SK-N-SH (cell line): Measurements from ENCODE around the gene LMF1. TPM values are rescaled to one million over a fixed set of nuclear protein-coding genes. Genes with fewer than 3 reads are reported as not detected.

Source experiments
- CTCF ChIA-PET: fragments of 300-600, 350-600 bp; formaldehyde crosslinking; extraction: SDS; loops from one replicate; lab custom pipeline; 2021; lab: Yijun Ruan, JAX
- POLR2A ChIA-PET: fragments of 350-600 bp; sonication (Branson Sonifier 250); formaldehyde crosslinking; extraction: SDS; loops from one replicate; lab custom pipeline; 2020; ENCODE audit warnings: antibody characterized with exemption, inconsistent platforms; lab: Yijun Ruan, JAX
- DNase-seq: peaks from one replicate; pipeline ENCODE4 v3.0.0; 2012
- H2AFZ ChIP-seq: fragments of 200-600 bp; sonication (generic); 2 replicates; pipeline ENCODE4 v1.8.1; 2016; ENCODE audit warnings: antibody characterized with exemption, mild to moderate bottlenecking, low read depth
- H3F3A ChIP-seq: fragments of 200-600 bp; sonication (generic); replicated peaks from 2 replicates; pipeline ENCODE3; 2016; ENCODE audit warnings: antibody characterized with exemption, mild to moderate bottlenecking; ENCODE audit not compliant: insufficient read depth
- H3K27ac ChIP-seq, 2 experiments: fragments of 200-500 bp in 1 of 2; fragments of 200-600 bp in 1 of 2; sonication (Bioruptor generic) in 1 of 2; sonication (generic), shearing (Covaris generic) in 1 of 2; 2 replicates each; pipeline versions ENCODE4 v1.5.1 to v1.6.1; 2014 to 2016; ENCODE audit warnings: low read depth in 2 of 2, inconsistent platforms in 1 of 2, low read length in 1 of 2, mild to moderate bottlenecking in 1 of 2, mixed read lengths in 1 of 2
- H3K27me3 ChIP-seq: fragments of 200-600 bp; sonication (generic), shearing (Covaris generic); 2 replicates; pipeline ENCODE4 v1.6.1; 2016; ENCODE audit warnings: mixed run types; ENCODE audit not compliant: insufficient read depth
- H3K36me3 ChIP-seq, 2 experiments: fragments of 200-500 bp in 1 of 2; fragments of 200-600 bp in 1 of 2; sonication (Bioruptor generic) in 1 of 2; sonication (generic) in 1 of 2; replicated peaks in 1 of 2; 2 replicates each; pipeline versions ENCODE3 to v1.5.1; 2014 to 2016; ENCODE audit warnings: low read length in 1 of 2, mild to moderate bottlenecking in 1 of 2; ENCODE audit not compliant: insufficient read depth in 2 of 2, control insufficient read depth in 1 of 2
- H3K4me1 ChIP-seq, 2 experiments: fragments of 200-500 bp in 1 of 2; fragments of 200-600 bp in 1 of 2; sonication (Bioruptor generic) in 1 of 2; sonication (generic), shearing (Covaris generic) in 1 of 2; 2 replicates each; pipeline versions ENCODE4 v1.5.1 to v1.6.1; 2014 to 2016; ENCODE audit warnings: low read depth in 1 of 2, low read length in 1 of 2, mixed run types in 1 of 2; ENCODE audit not compliant: insufficient read depth in 2 of 2, control insufficient read depth in 1 of 2
- H3K4me2 ChIP-seq: fragments of 200-600 bp; sonication (generic), shearing (Covaris generic); 2 replicates; pipeline ENCODE4 v1.6.1; 2017; ENCODE audit warnings: mixed run types
- H3K4me3 ChIP-seq, 2 experiments: fragments of 200-500 bp in 1 of 2; fragments of 200-600 bp in 1 of 2; sonication (Bioruptor generic) in 1 of 2; sonication (generic), shearing (Covaris generic) in 1 of 2; 2 replicates each; pipeline versions ENCODE4 v1.5.1 to v1.8.1; 2014 to 2016; ENCODE audit warnings: low read depth in 2 of 2, inconsistent platforms in 1 of 2, low read length in 1 of 2, mild to moderate bottlenecking in 1 of 2, mixed read lengths in 1 of 2, moderate library complexity in 1 of 2
- H3K79me2 ChIP-seq: fragments of 200-600 bp; sonication (generic); 2 replicates; pipeline ENCODE4 v1.8.1; 2017; ENCODE audit warnings: mild to moderate bottlenecking; ENCODE audit not compliant: insufficient read depth
- H3K9ac ChIP-seq: fragments of 200-600 bp; sonication (generic); 2 replicates; pipeline ENCODE4 v1.6.1; 2017; ENCODE audit warnings: mixed run types
- H3K9me2 ChIP-seq: fragments of 200-600 bp; sonication (generic); 2 replicates; pipeline ENCODE4 v1.6.1; 2017; ENCODE audit warnings: mixed run types
- H3K9me3 ChIP-seq: fragments of 200-600 bp; sonication (generic); 2 replicates; pipeline ENCODE4 v1.6.1; 2017; ENCODE audit warnings: mixed run types, mild to moderate bottlenecking, moderate library complexity
- H4K20me1 ChIP-seq: fragments of 200-600 bp; sonication (generic); 2 replicates; pipeline ENCODE4 v1.6.1; 2017; ENCODE audit warnings: mild to moderate bottlenecking, mixed run types; ENCODE audit not compliant: insufficient read depth
- EZH2phosphoT487 ChIP-seq: fragments of 200-600 bp; sonication (generic); IDR thresholded peaks from 2 replicates; pipeline ENCODE4 v1.6.1; 2017; ENCODE audit warnings: low read depth, mixed run types, mild to moderate bottlenecking, antibody characterized with exemption, moderate library complexity, borderline replicate concordance
- FOXJ3 ChIP-seq: sonication (generic); formaldehyde crosslinking; IDR thresholded peaks from 2 replicates; pipeline ENCODE4 v1.5.1; 2020; ENCODE audit warnings: mild to moderate bottlenecking, missing genetic modification reagents
- GABPA ChIP-seq: IDR thresholded peaks from 2 replicates; pipeline ENCODE4 v1.4.0; 2012; ENCODE audit warnings: low read depth, mild to moderate bottlenecking
- NRF1 ChIP-seq: IDR thresholded peaks from 2 replicates; pipeline ENCODE4 v1.6.1; 2012; ENCODE audit warnings: low read depth, mild to moderate bottlenecking, low read length
- TCF12 ChIP-seq: IDR thresholded peaks from 2 replicates; pipeline ENCODE4 v1.4.0; 2012
- TEAD4 ChIP-seq: IDR thresholded peaks from 2 replicates; pipeline ENCODE4 v1.4.0; 2012; ENCODE audit warnings: mild to moderate bottlenecking, borderline replicate concordance; ENCODE audit not compliant: insufficient read depth
- WGBS: methylation state at CpG from one replicate; pipeline ENCODE4 v1.1.6; 2017; ENCODE audit warnings: low lambda C conversion rate; 5-methylcytosine and 5-hydroxymethylcytosine counted together
- polyA plus RNA-seq, 3 experiments: library from polyadenylated mRNA; depleted of rRNA; stranded (reverse); fragments of >200 nt; gene quantifications; 2 replicates each; pipeline ENCODE4 v1.2.3, GENCODE V29; 2012
- TF ChIP-seq, protein P1 (sequence below): IDR thresholded peaks from 2 replicates; pipeline ENCODE4 v1.4.0; 2012; ENCODE audit warnings: low read depth, borderline replicate concordance
- TF ChIP-seq, protein P2 (sequence below): fragments of 150-350 bp; IDR thresholded peaks from 2 replicates; pipeline ENCODE4 v1.6.1; 2016; ENCODE audit warnings: mild to moderate bottlenecking, low read depth, low read length
- TF ChIP-seq, protein P3 (sequence below): IDR thresholded peaks from 2 replicates; pipeline ENCODE4 v1.6.1; 2012; ENCODE audit warnings: mild to moderate bottlenecking, low read depth, low read length, moderate library complexity

Gene LMF1
- polyA plus RNA-seq, 1 of the 3 experiments (the other 2 are of a cell fraction): 5.7 TPM

DNA sequence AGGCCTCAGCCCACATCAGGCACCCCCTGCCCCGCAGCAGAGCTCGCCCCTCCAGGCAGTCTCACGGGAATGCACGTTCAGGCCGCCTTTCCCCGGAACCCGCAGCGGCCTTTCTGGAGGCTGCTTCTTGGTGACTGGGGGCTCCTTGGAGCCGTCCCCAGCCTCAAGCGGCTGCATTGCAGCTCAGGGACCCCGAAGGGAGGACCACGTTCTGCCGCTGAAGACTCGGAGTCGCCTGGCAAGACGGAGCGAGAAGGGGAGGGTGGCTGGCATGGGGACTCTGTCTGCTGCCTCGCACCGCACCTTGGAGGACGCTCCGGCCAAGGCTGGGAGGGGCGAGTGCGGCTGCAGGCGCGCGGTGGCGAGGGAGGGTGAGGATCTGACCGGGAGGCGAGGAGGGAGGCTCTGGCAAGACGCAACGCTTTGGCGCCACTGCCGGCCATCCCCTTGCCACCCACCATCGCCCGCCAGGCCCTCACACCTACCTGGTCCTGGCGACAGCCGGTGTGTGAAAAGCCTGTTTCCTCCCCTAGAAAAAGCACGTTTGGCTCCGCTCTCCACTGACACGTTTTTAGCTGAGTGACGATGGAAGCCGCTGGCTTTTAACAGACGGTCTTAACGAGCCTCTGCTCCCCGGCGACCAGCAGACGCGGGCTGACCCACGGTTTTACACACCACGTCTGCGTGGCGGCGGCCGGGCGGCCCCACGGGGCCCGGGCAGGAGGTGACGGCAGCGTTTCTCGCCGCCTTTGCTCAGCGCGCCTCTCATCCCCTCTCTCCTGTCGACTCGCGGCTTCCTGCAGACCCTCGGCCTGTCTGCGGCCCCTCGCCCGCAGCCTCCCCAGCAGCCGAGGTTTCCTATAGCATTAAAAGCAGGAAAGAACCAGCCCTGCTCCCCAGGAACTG, 153.5 kb downstream of the LMF1 start:
- H3K9me3 ChIP-seq: no peaks in the 10 kb centered on the region
- H3K4me2 ChIP-seq: no peak overlapping the region
- no peaks in the 10 kb centered on the region for H4K20me1 ChIP-seq
- no peak overlapping the region for H3K4me3 ChIP-seq
- peaks cover 45% of the 10 kb centered on the region for H3K27me3 ChIP-seq
- CTCF ChIA-PET: interaction anchor here (10.1 kb wide), 1 partner anchor 239 kb away, joined by 61 read pairs; no protein-coding TSS in a partner anchor
- H3K4me1 ChIP-seq: peaks cover 0 to 3% of the 10 kb centered on the region in 2 experiments; a peak in 1 of 4 replicates
- DNase-seq: no peak
- no peak overlapping the region for H3K9ac ChIP-seq
- TF ChIP-seq, protein P1, sequence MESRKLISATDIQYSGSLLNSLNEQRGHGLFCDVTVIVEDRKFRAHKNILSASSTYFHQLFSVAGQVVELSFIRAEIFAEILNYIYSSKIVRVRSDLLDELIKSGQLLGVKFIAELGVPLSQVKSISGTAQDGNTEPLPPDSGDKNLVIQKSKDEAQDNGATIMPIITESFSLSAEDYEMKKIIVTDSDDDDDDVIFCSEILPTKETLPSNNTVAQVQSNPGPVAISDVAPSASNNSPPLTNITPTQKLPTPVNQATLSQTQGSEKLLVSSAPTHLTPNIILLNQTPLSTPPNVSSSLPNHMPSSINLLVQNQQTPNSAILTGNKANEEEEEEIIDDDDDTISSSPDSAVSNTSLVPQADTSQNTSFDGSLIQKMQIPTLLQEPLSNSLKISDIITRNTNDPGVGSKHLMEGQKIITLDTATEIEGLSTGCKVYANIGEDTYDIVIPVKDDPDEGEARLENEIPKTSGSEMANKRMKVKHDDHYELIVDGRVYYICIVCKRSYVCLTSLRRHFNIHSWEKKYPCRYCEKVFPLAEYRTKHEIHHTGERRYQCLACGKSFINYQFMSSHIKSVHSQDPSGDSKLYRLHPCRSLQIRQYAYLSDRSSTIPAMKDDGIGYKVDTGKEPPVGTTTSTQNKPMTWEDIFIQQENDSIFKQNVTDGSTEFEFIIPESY: no peak
- TF ChIP-seq, protein P2, sequence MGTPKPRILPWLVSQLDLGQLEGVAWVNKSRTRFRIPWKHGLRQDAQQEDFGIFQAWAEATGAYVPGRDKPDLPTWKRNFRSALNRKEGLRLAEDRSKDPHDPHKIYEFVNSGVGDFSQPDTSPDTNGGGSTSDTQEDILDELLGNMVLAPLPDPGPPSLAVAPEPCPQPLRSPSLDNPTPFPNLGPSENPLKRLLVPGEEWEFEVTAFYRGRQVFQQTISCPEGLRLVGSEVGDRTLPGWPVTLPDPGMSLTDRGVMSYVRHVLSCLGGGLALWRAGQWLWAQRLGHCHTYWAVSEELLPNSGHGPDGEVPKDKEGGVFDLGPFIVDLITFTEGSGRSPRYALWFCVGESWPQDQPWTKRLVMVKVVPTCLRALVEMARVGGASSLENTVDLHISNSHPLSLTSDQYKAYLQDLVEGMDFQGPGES: no peak
- TF ChIP-seq, protein P3, sequence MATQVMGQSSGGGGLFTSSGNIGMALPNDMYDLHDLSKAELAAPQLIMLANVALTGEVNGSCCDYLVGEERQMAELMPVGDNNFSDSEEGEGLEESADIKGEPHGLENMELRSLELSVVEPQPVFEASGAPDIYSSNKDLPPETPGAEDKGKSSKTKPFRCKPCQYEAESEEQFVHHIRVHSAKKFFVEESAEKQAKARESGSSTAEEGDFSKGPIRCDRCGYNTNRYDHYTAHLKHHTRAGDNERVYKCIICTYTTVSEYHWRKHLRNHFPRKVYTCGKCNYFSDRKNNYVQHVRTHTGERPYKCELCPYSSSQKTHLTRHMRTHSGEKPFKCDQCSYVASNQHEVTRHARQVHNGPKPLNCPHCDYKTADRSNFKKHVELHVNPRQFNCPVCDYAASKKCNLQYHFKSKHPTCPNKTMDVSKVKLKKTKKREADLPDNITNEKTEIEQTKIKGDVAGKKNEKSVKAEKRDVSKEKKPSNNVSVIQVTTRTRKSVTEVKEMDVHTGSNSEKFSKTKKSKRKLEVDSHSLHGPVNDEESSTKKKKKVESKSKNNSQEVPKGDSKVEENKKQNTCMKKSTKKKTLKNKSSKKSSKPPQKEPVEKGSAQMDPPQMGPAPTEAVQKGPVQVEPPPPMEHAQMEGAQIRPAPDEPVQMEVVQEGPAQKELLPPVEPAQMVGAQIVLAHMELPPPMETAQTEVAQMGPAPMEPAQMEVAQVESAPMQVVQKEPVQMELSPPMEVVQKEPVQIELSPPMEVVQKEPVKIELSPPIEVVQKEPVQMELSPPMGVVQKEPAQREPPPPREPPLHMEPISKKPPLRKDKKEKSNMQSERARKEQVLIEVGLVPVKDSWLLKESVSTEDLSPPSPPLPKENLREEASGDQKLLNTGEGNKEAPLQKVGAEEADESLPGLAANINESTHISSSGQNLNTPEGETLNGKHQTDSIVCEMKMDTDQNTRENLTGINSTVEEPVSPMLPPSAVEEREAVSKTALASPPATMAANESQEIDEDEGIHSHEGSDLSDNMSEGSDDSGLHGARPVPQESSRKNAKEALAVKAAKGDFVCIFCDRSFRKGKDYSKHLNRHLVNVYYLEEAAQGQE: no peak
- TF ChIP-seq TCF12: no peak
- TF ChIP-seq NRF1: no peak
- no peak for TF ChIP-seq FOXJ3
- no peak for TF ChIP-seq GABPA
- no peak for TF ChIP-seq EZH2phosphoT487
- TF ChIP-seq TEAD4: no peak
- TF ChIP-seq, all 33 proteins: peak for 0
- no peaks in the 10 kb centered on the region for H3K36me3 ChIP-seq
- POLR2A ChIA-PET: no interaction called here
- no peak overlapping the region for H2AFZ ChIP-seq
- WGBS: 27% methylated on average over 50 of the region's 71 CpGs
- no peaks in the 10 kb centered on the region for H3K79me2 ChIP-seq
- H3K9me2 ChIP-seq: no peaks in the 10 kb centered on the region
- H3F3A ChIP-seq: no peaks in the 10 kb centered on the region
- no peak overlapping the region for H3K27ac ChIP-seq
